COLO829 (cell line): ENCODE data around the gene HYAL4.
A peak's percentile ranks its signal among the peaks of the same experiment; 100 is the strongest.
"Not testable (repeated sequence)": the region's sequence is repeated elsewhere in the genome, so short reads cannot be mapped to it uniquely, and the experiment has no call there.

ENCODE experiments used
- DNase-seq: peaks from one replicate; pipeline ENCODE4 v3.0.0; 2012; ENCODE audit warnings: low spot score

The HYAL4 gene

GRCh38 chr7:123844712-123845219, at the start of gene HYAL4:
TSS of gene HYAL4 (plus strand) at chr7:123845169. CDS start at chr7:123868274, 23,105 bp downstream.
- DNase-seq = no peak

GRCh38 chr7:123795917-123796316, 49.1 kb upstream of the HYAL4 start:
- DNase-seq = no peak

GRCh38 chr7:123796568-123796967, 48.4 kb upstream of the HYAL4 start:
- DNase-seq = no peak

- DNase-seq = peak; percentile 33
Observed at GRCh38 chr7:123797673-123798531, 47.1 kb upstream of the HYAL4 start.

DNA sequence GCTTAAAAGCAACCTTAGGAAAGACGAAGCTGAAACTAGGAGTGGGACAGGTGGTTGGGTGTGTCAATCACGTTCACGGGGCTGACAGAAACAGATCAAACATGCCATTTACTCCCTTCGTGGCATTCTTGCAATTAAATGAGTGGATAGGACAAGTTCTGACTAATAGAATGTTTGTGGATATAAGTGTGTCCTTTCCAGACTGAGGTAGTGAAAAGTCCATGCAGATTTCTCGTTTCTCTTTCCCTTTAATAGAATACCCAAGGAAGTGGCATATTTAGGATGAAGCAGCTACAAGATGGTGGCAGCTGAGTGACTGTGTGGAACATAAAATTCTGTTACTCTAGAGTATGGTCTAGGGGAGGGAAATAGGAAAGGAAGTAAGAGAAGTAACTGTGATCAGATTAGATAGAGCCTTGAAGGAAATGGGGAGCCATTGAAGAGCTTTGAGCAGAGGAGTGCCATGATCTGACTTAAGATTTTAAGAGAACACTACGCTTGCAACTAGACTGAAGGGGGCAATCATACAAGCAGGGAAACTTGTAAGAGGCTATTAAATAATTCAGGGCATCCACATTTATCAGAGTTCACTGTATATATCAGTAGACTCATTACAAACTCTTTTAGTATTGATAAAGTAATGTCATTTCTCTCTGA, 46.3 kb upstream of the HYAL4 start:
- no peak for DNase-seq

DNA sequence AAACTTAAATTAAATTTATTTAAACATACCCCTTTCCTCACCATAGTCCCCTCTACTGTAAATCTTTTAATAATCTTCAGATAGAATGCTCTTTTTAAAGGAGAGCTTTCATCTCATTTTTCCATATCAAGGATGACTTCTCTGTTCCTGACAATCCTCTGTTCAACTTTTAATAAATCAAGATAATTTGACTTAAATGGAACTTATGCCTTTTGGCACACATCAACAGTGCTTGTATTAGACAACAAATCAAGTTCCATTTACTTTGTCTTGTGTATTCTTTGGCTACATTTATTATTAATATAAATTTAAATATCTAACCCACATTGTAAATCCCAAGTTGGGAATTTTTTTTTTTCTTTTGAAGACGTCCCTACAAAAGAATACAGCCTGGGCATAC, 42.7 kb upstream of the HYAL4 start:
- DNase-seq = no peak

- DNase-seq = no peak
Observed at GRCh38 chr7:123805287-123805686, 39.7 kb upstream of the HYAL4 start.

DNA sequence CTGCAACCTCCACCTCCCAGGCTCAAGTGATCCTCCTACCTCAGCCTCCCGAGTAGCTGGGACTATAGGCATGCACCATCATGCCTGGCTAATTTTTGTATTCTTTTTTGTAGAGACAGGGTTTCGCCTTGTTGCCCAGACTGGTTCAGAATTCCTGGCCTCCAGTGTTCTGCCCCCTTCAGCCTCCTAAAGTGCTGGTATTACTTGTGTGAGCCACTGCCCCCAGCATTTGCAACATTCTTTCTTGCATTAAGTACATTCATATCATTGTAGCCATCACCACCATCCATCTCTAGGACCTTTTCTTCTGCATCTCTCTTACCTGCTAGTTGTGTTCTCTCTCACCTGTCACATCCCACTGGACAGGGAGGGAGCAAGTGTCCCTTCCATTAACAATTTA, 35.5 kb upstream of the HYAL4 start:
- DNase-seq = no peak

GRCh38 chr7:123811056-123811455, 33.9 kb upstream of the HYAL4 start:
- peak; percentile 11 for DNase-seq

DNA sequence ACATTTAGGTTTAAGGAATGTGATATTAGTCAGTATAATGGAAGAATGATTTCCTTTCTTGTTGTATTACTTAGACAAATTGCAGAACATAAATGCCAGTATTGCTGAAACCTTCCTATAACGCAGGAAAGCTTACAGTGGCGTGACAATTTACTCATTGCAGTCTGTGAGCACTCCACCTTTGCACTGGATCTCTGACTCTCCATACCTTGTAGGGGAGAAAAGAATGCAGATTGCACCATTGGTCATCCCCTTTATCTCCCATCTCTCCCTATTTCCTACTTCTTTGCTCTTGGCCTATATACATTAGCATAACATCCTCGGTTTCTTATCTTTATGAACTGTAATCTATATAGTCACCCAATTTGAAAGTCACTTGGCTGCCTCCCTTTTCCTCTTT, 28.1 kb upstream of the HYAL4 start:
- DNase-seq = no peak

- DNase-seq = no peak
Observed at GRCh38 chr7:123819001-123819400, 26.0 kb upstream of the HYAL4 start.

DNA sequence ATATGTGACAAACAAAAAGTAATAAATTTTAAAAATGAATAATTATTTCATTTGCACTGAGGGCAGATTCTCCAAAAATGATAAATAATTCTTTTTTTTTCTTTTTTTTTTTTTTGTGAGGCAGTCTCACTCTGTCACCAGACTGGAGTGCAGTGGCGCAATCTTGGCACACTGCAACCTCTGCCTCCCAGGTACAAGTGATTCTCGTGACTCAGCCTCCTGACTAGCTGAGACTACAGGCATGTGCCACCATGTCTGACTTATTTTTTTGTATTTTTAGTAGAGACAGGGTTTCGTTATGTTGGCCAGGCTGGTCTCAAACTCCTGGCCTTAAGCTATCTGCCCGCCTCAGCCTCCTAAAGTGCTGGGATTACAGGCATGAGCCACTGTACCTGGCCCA, 25.2 kb upstream of the HYAL4 start:
- DNase-seq = not testable (repeated sequence)

GRCh38 chr7:123820864-123821263, 24.1 kb upstream of the HYAL4 start:
- no peak for DNase-seq

- DNase-seq = no peak
Observed at GRCh38 chr7:123821320-123821719, 23.6 kb upstream of the HYAL4 start.

DNA sequence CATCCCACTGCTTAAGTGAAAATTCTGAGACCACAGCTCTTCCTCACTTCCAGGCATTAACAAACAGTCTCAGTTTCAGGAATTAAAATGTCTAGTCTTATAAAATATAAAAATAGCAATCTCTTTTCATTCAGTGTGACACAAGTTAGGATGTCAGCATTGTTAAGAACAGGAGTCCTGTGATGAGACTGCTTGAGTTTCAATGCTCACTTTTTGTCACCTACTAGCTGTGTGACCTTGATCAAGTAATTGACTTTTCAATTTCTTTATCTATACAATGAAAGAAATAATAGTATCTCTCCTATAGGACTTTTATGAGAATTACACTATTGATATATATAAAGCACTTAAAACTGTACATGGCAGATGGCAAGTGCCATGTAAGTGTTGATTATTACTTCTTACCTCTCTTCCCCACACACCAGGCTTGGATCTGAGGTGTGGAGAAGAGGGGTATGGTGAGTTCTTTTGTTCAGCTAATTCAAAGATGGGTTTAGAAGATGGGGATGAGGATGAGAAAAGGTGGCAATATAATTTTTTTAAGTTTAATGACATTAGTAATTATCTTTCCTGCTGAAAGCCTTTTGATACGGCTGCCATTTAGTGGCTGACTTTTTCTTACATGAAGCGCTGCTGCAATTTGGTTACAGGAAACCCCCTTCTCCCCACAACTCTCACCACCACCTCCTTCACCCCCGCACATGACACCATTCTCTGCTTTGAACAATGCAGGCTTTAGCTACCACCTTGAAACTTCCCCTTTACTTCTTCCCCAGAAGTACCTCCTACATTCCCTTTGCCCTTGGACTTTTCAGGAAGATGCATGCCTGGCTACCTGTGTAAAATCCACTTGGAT, 20.8 kb upstream of the HYAL4 start:
- no peak for DNase-seq

- no peak for DNase-seq
Observed at GRCh38 chr7:123824754-123825067, 20.3 kb upstream of the HYAL4 start.

- no peak for DNase-seq
Observed at GRCh38 chr7:123828805-123829204, 16.2 kb upstream of the HYAL4 start.

DNA sequence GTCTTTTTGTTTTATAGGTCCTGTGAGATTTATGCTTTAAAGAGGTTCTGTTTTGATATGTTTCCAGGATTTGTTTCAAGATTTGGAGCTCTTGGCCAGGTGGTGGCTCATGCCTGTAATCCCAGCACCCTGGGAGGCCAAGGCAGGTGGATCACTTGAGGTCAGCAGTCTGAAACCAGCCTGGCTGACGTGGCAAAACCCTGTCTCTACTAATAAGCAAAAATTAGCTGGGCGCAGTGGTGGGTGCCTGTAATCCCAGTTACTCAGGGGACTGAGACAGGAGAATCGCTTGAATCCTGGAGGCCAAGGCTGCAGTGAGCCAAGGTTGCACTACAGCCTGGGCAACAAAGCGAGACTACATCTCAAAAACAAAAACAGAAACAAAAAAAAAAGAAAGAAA, 8.3 kb upstream of the HYAL4 start:
- DNase-seq = no peak

- not testable (repeated sequence) for DNase-seq
Observed at GRCh38 chr7:123839106-123839505, 5.9 kb upstream of the HYAL4 start.

DNA sequence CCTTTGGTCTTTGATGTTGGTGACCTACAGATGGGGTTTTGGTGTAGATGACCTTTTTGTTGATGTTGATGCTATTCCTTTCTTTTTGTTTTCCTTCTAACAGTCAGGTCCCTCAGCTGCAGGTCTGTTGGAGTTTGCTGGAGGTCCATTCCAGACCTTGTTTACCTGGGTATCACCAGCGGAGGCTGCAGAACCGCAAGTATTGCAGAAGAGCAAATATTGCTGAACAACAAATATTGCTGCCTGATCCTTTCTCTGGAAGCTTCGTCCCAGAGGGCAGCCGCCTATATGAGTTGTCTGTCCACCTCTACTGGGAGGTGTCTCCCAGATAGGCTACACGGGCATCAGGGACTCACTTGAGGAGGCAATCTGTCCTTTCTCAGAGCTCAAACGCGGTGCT, 827 bp upstream of the HYAL4 start:
- not testable (repeated sequence) for DNase-seq

DNA sequence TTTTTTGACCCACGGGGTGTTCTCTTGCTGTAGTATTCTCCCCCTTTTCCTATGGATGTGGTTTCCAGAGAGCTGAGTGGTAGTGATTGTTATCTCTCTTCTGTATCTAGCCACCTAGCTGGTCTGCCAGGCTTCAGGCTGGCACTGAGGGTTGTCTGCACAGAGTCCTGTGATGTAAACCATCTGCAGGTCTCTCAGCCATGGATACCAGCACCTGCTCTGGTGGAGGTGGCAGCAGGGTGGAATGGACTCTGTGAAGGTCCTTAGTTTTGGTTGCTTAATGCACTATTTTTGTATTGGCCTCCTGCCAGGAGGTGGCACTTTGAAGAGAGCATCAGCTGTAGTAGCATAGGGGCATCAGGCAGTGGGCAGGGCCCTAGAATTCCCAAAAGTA, 851 bp downstream of the HYAL4 start:
- DNase-seq = no peak

DNA sequence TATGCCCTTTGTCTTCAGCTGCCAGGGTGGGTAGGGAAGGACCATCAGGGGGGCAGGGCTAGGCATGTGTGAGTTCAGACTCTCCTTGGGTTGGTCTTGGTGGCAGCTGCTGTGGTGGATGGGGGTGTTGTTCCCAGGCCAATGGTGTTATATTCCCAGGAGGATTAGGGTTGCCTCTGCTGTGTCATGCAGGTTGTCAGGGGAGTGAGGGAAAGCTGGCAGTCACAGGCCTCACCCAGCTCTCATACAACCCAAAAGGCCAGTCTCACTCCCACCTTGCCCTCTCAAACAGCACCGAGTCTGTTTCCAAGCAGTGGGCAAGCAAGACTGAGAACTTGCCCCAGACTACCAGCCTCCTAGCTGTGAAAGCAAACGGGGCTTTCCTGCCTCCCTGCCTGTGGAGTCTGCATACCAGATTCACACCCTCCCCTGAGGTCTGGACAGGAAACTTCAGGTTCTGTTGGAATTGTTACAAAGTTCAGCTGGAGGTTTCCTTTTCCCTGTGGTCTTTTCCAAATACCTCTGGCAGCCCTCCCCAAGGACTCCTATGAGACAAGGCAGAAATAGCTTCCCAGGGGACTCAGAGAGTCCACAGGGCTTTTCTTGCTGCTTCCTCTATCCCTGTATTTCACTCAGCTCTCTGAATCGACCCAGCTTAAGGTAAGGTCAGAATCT, 1.4 kb downstream of the HYAL4 start:
- no peak for DNase-seq
